Choroid plexus epithelial cell (primary cell): ENCODE measurements around the gene GNPDA2.
A peak's percentile ranks its signal among the peaks of the same experiment; 100 is the strongest.

Experiments used
- DNase-seq: peaks from one replicate; pipeline ENCODE4 v3.0.0-alpha.2; 2010; ENCODE audit warnings: low read depth
- H3K4me3 ChIP-seq: 2 replicates; pipeline ENCODE4 v1.5.1; 2011; ENCODE audit warnings: low read depth, mild to moderate bottlenecking, control low read depth, low read length, moderate library complexity
- CTCF ChIP-seq: conservative IDR thresholded peaks from 2 replicates; pipeline ENCODE4 v1.5.1; 2011; ENCODE audit warnings: low read depth, mild to moderate bottlenecking, control low read depth, inconsistent platforms, low read length, moderate library complexity

The GNPDA2 gene

GRCh38 chr4:44725726-44726037 is 674 bp downstream of the GNPDA2 start:
- H3K4me3 ChIP-seq, result peak overlapping the region; percentile 81
- TF ChIP-seq CTCF, result no peak
- DNase-seq, result no peak

- peak overlapping the region; percentile 81 for H3K4me3 ChIP-seq
- no peak for DNase-seq
- no peak for TF ChIP-seq CTCF
Observed at GRCh38 chr4:44725166-44725565, 1.2 kb downstream of the GNPDA2 start.

GRCh38 chr4:44722001-44722400 is 4.4 kb downstream of the GNPDA2 start:
- no peak overlapping the region for H3K4me3 ChIP-seq
- no peak for DNase-seq
- TF ChIP-seq CTCF, result no peak

GRCh38 chr4:44720371-44720770 is 6.0 kb downstream of the GNPDA2 start:
- H3K4me3 ChIP-seq, result no peak overlapping the region
- no peak for TF ChIP-seq CTCF
- no peak for DNase-seq

GRCh38 chr4:44716597-44716996 is 9.8 kb downstream of the GNPDA2 start:
- no peak for TF ChIP-seq CTCF
- no peak for DNase-seq
- no peak overlapping the region for H3K4me3 ChIP-seq

- no peak for TF ChIP-seq CTCF
- DNase-seq, result no peak
- no peak overlapping the region for H3K4me3 ChIP-seq
Observed at GRCh38 chr4:44713125-44713524, 13.2 kb downstream of the GNPDA2 start.

- no peak for DNase-seq
- no peak for TF ChIP-seq CTCF
- H3K4me3 ChIP-seq, result no peak overlapping the region
Observed at GRCh38 chr4:44704673-44705072, 21.7 kb downstream of the GNPDA2 start.
